HG03460 (cell line): ENCODE measurements around the gene PTPRN2.
"Not testable (repeated sequence)": the region's sequence is repeated elsewhere in the genome, so short reads cannot be mapped to it uniquely, and the experiment has no call there.

Source experiments
- ATAC-seq: cut with Tn5 transposase; IDR thresholded peaks from one replicate; pipeline ENCODE4 v1.9.1; 2021; ENCODE audit not compliant: unreplicated experiment

PTPRN2 gene

GRCh38 chr7:158472596-158472995 is 115.0 kb downstream of the PTPRN2 start:
- ATAC-seq, result no peak

GRCh38 chr7:158471716-158472115 is 115.9 kb downstream of the PTPRN2 start:
- no peak for ATAC-seq

- no peak for ATAC-seq
These were observed 117.3 kb downstream of the PTPRN2 start for GRCh38 chr7:158470336-158470735.

DNA sequence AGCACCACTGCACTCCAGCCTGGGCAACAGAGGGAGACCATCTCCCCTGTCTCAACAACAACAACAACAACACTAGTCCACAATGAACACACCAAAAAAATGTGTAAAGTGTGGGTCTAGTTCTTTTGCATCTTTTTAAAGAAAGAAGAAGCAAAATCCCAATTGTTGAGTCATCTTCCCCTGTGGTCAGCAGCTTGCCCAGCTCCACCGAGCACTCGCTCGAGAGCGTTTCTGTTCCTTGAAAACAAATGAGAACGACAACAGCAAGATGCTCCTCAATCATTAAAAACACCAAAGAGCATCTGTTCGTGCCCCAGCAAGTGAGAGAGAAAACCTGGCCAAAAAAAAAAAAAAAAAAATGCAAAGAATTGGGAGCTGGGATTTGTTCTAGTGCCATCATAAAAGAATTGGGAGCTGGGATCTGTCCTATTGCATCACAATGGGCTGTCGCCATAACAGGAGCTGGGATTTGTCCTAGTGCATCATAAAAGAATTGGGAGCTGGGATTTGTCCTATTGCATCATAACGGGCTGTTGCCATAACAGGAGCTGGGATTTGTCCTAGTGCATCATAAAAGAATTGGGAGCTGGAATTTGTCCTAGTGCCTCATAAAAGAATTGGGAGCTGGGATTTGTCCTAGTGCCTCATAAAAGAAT is 118.1 kb downstream of the PTPRN2 start:
- ATAC-seq, result no peak

- ATAC-seq, result no peak
These were observed 118.8 kb downstream of the PTPRN2 start for GRCh38 chr7:158468700-158469296.

DNA sequence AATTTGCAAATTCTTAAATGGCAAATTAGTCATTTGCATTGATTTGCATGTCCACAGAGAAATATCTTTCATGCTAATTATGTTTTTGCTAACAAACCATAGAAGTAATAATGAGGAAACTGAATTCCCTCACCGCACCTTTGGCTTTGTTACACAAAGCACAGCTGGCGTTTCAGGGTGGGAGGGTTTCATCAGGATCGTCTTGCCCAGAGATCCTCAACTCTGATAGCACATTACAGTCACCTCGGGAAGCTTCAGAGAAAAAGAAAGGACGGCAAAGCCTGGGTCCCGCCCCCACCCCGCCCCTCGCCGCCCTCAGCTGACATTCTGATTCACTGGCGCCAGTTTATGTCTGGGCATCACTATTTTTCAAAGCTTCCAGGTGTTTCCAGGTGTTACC is 119.4 kb downstream of the PTPRN2 start:
- ATAC-seq, result no peak

GRCh38 chr7:158467562-158467961 is 120.1 kb downstream of the PTPRN2 start:
- ATAC-seq, result no peak

GRCh38 chr7:158463317-158463716 is 124.3 kb downstream of the PTPRN2 start:
- no peak for ATAC-seq

- no peak for ATAC-seq
These were observed 125.8 kb downstream of the PTPRN2 start for GRCh38 chr7:158461824-158462223.

DNA sequence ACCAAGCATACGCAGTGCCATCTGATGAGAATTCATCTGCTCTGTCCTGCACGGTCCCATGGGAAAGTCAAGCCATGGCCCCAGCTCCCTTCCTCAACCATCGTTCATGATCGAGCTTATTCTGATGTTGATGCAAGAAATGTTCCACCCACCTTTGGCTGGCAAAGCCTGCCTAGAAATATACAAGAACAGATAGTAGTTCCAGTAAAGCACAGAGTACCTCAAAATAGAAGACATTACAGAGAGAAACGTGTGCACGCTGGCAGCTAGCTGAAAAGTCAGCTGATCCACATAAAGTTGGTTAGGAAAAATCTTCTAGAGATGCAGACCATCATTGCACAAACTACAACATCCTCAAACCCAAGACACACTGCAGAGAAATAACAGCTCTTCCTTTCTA is 127.0 kb downstream of the PTPRN2 start:
- no peak for ATAC-seq

DNA sequence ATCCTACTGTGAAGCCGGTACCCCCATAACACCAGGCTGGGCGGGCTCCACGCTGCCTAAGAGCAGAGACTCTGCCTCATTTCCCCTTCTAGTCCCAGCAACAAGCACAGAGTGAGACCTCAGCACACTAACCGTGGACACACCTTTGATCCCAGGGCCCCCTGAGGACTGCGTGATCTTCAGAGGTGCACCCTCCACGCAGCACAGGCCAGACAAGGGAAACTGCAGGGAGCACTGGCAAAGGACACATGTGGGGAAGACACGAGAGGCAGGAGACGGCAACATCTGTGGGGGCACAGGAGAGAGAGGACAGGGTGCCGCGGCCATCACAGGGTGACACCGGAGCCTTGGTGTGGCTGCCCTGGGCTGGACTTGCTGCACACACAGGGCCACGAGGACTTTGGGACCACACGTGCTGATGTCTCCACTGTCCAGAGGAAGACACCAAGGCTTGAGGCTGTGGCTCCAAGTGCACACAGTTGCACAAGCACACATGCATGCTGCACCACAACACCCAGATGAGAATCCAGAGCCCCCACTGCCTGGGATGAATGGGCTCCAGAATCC is 128.8 kb downstream of the PTPRN2 start:
- no peak for ATAC-seq

GRCh38 chr7:158458096-158458495 is 129.5 kb downstream of the PTPRN2 start:
- no peak for ATAC-seq

GRCh38 chr7:158457586-158457985 is 130.0 kb downstream of the PTPRN2 start:
- ATAC-seq, result not testable (repeated sequence)

GRCh38 chr7:158454631-158455030 is 133.0 kb downstream of the PTPRN2 start:
- ATAC-seq, result no peak

GRCh38 chr7:158453663-158454062 is 134.0 kb downstream of the PTPRN2 start:
- ATAC-seq, result no peak

DNA sequence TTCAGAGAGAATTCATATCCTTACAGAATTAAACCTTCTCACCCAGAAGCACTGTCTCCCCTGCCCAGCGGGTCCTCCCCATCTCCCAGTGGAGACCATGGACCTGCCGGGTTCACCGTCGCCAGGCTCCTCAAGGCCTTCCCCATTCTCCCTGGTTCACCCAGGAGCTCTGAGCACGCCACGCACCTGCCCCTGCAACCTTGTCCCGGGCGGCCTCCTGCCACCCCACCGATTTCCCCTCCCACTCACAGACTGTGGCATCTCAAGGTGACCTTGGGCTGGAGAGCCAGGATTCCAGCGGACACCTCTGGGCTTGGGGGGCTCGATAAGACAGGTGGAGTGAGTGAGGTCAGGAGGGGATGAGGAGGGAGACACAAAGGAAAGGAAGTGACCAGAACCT is 135.3 kb downstream of the PTPRN2 start:
- ATAC-seq, result no peak

GRCh38 chr7:158450476-158451124 is 137.0 kb downstream of the PTPRN2 start:
- no peak for ATAC-seq

DNA sequence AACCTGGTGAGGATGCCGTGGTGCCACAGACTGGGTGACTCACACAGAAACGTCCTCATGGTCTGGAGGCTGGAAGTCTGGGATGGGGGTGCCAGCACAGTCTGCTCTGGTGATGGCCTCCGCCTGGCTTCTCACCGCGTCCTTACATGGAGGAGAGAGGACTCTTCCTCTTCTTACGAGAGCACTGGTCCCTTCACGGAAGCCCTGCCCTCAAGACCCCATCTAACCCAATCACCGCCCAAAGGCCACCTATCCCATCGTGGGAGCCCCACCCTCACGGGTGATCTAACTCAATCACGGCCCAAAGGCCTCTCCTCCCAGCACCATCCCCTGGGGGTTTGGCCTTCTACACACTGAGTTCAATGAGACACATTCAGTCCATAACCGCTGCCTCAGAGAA is 137.7 kb downstream of the PTPRN2 start:
- ATAC-seq, result no peak

DNA sequence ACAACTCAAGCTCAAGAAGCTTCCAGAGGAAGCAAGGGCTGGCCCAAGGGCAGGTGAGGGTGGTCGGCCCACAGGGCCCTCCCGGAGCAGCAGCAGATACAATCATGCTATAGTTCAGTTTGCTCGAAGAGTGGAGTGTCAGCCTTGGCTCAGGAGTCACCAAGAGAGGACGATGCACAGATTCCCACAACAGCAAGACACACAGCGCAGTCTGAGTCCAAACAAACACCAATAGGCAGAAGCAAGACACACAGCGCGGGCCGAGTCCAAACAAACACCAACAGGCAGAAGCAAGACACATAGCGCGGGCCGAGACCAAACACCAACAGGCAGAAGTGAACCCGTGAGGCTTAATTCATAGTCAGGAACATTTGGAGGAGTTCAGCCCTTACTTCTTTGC is 138.4 kb downstream of the PTPRN2 start:
- ATAC-seq, result no peak

DNA sequence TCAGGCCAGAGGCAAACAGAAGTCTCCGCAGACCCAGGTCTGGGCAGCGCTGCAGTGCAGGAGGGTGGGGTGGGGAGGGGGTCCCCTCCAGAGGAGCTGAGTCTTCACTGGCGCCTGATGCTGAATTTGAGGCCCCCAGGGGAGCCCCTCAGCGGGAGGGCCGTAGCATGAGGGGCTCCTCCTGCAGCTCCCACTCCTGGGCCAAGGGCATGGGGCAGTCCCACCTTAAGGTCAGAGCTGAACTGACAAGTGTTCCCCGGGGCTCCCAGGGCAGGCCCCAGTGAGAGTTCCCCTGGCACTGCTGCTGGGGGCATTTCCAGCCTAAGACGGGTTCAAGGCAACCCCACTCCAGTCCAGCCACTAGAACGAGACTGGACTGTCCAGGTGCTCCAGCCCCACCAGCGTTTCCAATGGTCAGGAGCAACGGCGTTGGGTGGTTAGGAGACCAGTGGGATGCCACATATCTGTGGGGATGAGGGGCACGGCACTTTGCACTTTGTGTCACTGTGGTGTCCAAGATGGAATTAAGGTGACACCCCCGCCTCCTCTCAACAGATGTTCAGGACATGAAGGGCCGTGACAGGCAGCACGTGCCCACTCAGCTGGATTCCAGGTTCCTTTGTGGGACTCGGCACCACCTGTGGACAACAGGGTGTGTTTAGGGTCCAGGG is 139.1 kb downstream of the PTPRN2 start:
- no peak for ATAC-seq

GRCh38 chr7:158447506-158448171 is 140.0 kb downstream of the PTPRN2 start:
- no peak for ATAC-seq
